NCI-H446 treated with DMSO at 0.1 percent for 48 hours (cell line): ENCODE data around the gene CALB2.

Source experiments
- DNase-seq: peaks from one replicate; lab custom pipeline; 2025; lab: John Stamatoyannopoulos, UW

Gene CALB2

GRCh38 chr16:71426069-71426879 lies 67.8 kb downstream of the CALB2 start:
- no peak for DNase-seq

- DNase-seq: no peak
Measured at GRCh38 chr16:71426880-71427615, 68.5 kb downstream of the CALB2 start.

GRCh38 chr16:71428385-71428784 lies 69.9 kb downstream of the CALB2 start:
- no peak for DNase-seq

GRCh38 chr16:71428883-71429282 lies 70.4 kb downstream of the CALB2 start:
- DNase-seq: no peak

GRCh38 chr16:71429581-71429980 lies 71.1 kb downstream of the CALB2 start:
- no peak for DNase-seq

- DNase-seq: no peak
Measured at GRCh38 chr16:71430744-71431143, 72.2 kb downstream of the CALB2 start.

GRCh38 chr16:71431176-71431575 lies 72.7 kb downstream of the CALB2 start:
- no peak for DNase-seq

- no peak for DNase-seq
Measured at GRCh38 chr16:71431991-71432390, 73.5 kb downstream of the CALB2 start.

- no peak for DNase-seq
Measured at GRCh38 chr16:71432906-71433305, 74.4 kb downstream of the CALB2 start.

GRCh38 chr16:71436473-71436872 lies 78.0 kb downstream of the CALB2 start:
- DNase-seq: no peak

- DNase-seq: no peak
Measured at GRCh38 chr16:71439523-71439922, 81.0 kb downstream of the CALB2 start.
